BJ (cell line): Measurements from ENCODE around the gene TLR3. TPM values are rescaled to one million over a fixed set of nuclear protein-coding genes. Genes with fewer than 3 reads are reported as not detected.

Experiments
- CTCF ChIA-PET: fragments of 350-600 bp; formaldehyde crosslinking; extraction: SDS; loops from one replicate; lab custom pipeline; 2021; ENCODE audit warnings: antibody characterized with exemption, inconsistent platforms; lab: Yijun Ruan, JAX
- POLR2A ChIA-PET: fragments of 300-600 bp; sonication (Branson Sonifier 250); formaldehyde crosslinking; extraction: SDS; loops from one replicate; lab custom pipeline; 2021; ENCODE audit warnings: antibody characterized with exemption; lab: Charles Lee
- DNase-seq: peaks from one replicate; pipeline ENCODE4 v3.0.0-alpha.2; 2011; ENCODE audit warnings: low read depth
- H3K27me3 ChIP-seq: 2 replicates; pipeline ENCODE4 v1.6.0; 2011; ENCODE audit warnings: low read length; ENCODE audit not compliant: control insufficient read depth, insufficient read depth
- H3K36me3 ChIP-seq: 2 replicates; pipeline ENCODE4 v1.5.1; 2011; ENCODE audit warnings: low read length; ENCODE audit not compliant: control insufficient read depth, insufficient read depth
- H3K4me3 ChIP-seq: 2 replicates; pipeline ENCODE4 v1.5.1; 2011; ENCODE audit warnings: low read depth, mild to moderate bottlenecking, control low read depth, low read length
- polyA plus RNA-seq: library from polyadenylated mRNA; depleted of rRNA; stranded (reverse); fragments of >200 nt; gene quantifications from 2 replicates; pipeline ENCODE4 v1.2.3, GENCODE V29; 2011
- TF ChIP-seq, protein P1 (sequence below): IDR thresholded peaks from 2 replicates; pipeline ENCODE4 v1.5.1; 2011; ENCODE audit warnings: low read depth, mild to moderate bottlenecking, control low read depth, inconsistent platforms, low read length, moderate library complexity; ENCODE audit not compliant: insufficient read depth

Gene TLR3
- polyA plus RNA-seq, 1 experiment: 0.44 TPM

DNA sequence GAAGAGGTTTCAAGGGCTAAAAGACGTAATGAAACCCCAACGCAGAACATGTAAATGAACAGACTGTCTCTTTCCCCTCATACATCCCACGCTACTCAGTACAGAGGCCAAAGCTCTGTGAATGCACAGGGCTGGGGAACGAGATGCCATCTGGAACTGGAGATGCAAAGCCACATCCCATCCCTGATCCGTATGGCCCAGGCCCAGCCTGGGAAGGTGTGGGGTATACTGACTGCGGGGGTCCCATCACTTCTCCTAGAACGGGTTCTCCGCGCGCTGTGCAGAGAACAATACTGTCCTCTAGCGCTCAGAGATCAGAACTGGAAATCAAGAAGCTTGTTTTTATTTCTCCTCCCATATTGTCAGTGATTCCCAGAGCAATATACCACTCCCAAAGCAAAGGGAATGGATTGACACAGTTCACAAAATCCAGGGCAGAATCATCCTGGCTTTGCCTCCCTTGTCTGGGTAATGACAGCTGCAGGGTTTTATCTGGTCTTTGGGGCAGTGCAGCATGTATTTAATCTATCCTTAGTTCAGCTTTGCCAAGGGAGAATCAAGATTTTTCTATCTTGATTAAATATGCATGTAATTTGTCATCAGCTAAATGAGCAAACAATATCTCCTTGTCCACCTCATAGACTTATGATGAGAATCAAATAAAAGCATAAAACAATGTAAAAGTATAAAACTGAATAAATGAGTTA is 47.3 kb upstream of the TLR3 start:
- ChIA-PET POLR2A (interaction anchor here (0.5 kb wide), 1 partner anchor 419 kb away, joined by 3 read pairs; no protein-coding TSS in a partner anchor), CTCF (interaction anchor here (0.6 to 4.5 kb wide), 38 partner anchors 9 to 609 kb away, joined by 3 to 88 read pairs (median 4); partner anchors contain the start of gene TLR3)
- Histone ChIP-seq H3K27me3 (no peaks in the 10 kb centered on the region; the same call in 1 of the 2 replicates), H3K36me3 (no peaks in the 10 kb centered on the region), H3K4me3 (no peak overlapping the region)
- no peak for DNase-seq
- TF ChIP-seq, protein P1, sequence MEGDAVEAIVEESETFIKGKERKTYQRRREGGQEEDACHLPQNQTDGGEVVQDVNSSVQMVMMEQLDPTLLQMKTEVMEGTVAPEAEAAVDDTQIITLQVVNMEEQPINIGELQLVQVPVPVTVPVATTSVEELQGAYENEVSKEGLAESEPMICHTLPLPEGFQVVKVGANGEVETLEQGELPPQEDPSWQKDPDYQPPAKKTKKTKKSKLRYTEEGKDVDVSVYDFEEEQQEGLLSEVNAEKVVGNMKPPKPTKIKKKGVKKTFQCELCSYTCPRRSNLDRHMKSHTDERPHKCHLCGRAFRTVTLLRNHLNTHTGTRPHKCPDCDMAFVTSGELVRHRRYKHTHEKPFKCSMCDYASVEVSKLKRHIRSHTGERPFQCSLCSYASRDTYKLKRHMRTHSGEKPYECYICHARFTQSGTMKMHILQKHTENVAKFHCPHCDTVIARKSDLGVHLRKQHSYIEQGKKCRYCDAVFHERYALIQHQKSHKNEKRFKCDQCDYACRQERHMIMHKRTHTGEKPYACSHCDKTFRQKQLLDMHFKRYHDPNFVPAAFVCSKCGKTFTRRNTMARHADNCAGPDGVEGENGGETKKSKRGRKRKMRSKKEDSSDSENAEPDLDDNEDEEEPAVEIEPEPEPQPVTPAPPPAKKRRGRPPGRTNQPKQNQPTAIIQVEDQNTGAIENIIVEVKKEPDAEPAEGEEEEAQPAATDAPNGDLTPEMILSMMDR: peak; percentile 88

DNA sequence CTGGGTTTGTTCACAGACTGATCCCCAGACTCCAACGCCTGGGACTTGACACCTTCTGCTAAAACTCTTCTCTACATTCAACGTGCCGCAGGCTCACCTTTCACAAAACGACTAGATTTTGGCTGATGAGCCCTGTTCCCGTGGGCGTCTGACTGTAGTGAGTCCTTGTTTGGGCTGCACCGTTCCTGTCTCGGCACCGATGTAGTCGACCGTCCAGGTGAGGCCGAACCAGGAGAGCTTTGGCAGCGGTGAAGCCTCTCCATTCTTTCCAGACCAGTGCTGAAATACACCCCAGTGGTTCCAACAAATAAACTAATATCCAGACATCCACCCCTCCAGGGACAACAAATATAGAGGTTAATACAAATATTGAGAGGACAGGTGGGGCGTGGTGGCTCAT is 45.0 kb upstream of the TLR3 start:
- TF ChIP-seq, protein P1: no peak
- CTCF ChIA-PET: interaction anchor here (3.6 to 5.3 kb wide), 2 partner anchors 13 to 384 kb away, joined by 15 to 24 read pairs; no protein-coding TSS in a partner anchor
- no peaks in the 10 kb centered on the region for H3K36me3 ChIP-seq

DNA sequence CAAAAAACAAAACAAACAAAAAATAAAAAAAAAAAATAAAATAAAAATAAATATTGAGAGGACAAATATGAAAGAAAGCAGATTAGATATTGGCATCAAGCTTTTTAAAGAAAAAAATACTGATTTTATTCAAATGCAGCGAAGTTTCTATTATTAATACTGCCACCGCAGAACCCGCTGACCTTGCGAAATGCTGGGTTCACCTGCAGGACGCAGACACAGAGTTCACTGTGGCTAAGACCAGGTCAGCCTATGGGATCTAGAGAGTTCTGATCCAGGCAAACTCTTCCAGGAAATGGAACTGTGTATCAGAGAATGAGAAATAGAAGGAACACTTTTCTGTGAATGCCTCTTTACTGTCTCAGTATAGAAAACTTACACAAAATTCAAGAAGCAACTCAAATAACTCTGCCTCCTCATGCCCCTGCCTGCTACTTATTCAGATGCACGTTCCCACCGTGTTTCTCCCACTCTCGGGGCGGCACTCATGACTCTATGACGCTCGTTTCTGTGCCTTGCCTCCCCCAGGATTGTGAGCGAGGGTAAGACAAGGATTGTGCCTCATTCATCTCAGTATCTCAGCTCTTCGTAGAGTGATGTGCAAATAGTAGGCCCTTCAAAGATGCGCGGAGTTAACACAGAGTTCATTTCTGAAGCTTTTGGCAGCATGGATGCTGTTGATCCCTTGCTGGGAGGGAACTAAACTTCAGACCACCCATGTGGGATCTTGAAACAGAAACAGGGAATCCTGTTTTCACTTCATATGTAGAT is 44.1 kb upstream of the TLR3 start:
- DNase-seq: no peak
- ChIA-PET POLR2A (no interaction called here), CTCF (interaction anchor here (1.5 to 5.3 kb wide), 3 partner anchors 12 to 384 kb away, joined by 4 to 24 read pairs (median 15); no protein-coding TSS in a partner anchor)

More for the DNA sequence above, 45.0 kb upstream of the TLR3 start:
- POLR2A ChIA-PET: no interaction called here
- no peak for DNase-seq
- no peaks in the 10 kb centered on the region; the same call in 1 of the 2 replicates for H3K27me3 ChIP-seq
- no peak overlapping the region for H3K4me3 ChIP-seq

DNA sequence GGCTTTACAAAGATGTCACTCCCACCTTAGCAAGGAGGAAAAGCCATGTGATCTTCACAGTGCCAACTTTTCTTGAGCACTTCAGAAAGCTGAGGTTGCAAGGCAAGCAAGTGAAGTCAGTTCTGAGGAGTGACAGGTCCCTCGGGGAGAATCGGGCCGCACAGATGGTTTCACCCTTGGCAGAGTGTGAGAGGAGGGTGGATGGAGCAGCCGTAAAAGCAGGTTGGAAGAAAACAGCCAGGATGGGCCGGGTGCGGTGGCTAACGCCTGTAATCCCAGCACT is 43.6 kb upstream of the TLR3 start:
- H3K4me3 ChIP-seq: no peak overlapping the region
- TF ChIP-seq, protein P1: no peak
- POLR2A ChIA-PET: no interaction called here
- CTCF ChIA-PET: interaction anchor here (1.5 to 5.3 kb wide), 3 partner anchors 12 to 385 kb away, joined by 4 to 24 read pairs (median 15); no protein-coding TSS in a partner anchor
- H3K27me3 ChIP-seq: no peaks in the 10 kb centered on the region; the same call in 1 of the 2 replicates
- no peaks in the 10 kb centered on the region for H3K36me3 ChIP-seq
- DNase-seq: no peak

More for the DNA sequence above, 44.1 kb upstream of the TLR3 start:
- TF ChIP-seq, protein P1: no peak
- no peak overlapping the region for H3K4me3 ChIP-seq
- H3K36me3 ChIP-seq: no peaks in the 10 kb centered on the region
- no peaks in the 10 kb centered on the region; the same call in 1 of the 2 replicates for H3K27me3 ChIP-seq

DNA sequence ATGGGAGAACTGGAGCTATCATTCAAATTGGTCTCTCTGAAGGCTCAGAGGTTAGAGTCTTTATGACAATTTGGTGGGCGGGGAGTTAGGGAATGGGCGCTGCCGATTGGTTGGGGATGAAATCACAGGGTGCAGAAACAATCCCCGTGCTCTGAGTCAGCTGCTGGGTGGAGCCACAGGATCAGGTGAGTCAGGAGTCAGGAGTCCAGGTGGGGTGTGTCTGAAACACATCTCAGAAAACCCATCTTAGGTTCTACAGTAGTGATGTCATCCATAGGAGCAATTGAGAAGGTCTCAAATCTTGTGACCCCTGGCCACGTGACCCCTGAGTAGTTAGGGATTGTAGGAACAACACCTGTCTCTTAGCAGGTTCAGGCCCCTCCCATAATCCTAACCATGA is 41.6 kb upstream of the TLR3 start:
- Histone ChIP-seq H3K27me3 (peaks cover 2% of the 10 kb centered on the region; the same call in 1 of the 2 replicates), H3K4me3 (no peak overlapping the region), H3K36me3 (no peaks in the 10 kb centered on the region)
- DNase-seq: no peak
- POLR2A ChIA-PET: no interaction called here
- TF ChIP-seq, protein P1: no peak
- CTCF ChIA-PET: interaction anchor here (3.6 to 5.3 kb wide), 2 partner anchors 10 to 387 kb away, joined by 15 to 24 read pairs; no protein-coding TSS in a partner anchor
